GM19025 (cell line): ENCODE results near the gene RNF213.

Experiments used
- ATAC-seq: cut with Tn5 transposase; IDR thresholded peaks from one replicate; pipeline ENCODE4 v1.9.1; 2021; ENCODE audit warnings: mild to moderate bottlenecking, low read depth, moderate library complexity; ENCODE audit not compliant: unreplicated experiment

Gene RNF213

DNA sequence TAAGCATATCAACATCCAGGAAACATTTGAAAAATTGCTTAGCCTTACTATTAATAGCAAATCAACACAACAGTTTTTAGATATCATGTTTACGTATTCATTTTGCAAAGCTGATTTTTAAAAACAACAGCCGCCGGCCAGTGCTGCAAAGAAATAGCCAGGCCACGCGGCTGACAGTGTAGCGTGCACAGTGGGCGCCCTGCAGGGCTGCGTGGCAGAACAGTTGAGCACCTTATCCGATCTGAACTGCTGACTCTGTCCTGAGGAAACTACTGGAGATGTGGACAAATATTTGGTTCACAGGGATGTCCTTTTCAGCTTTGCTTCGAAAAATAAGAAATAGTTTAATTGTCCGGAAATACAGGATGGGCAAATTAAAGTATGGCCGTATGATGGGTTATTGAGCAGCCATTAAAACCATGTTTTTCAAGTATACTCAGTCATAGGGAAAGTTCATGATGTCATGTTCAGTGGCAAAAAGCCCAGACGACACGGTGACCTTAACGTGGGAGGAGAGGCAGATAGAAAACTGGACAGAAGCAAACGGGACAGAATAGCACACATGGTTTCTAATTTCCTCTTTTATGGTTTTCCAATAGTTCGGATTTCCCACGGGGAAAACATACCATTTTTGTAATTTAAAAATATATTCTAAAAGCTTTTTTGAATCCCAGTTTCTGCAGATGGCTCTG, 101.9 kb downstream of the RNF213 start:
- no peak for ATAC-seq

DNA sequence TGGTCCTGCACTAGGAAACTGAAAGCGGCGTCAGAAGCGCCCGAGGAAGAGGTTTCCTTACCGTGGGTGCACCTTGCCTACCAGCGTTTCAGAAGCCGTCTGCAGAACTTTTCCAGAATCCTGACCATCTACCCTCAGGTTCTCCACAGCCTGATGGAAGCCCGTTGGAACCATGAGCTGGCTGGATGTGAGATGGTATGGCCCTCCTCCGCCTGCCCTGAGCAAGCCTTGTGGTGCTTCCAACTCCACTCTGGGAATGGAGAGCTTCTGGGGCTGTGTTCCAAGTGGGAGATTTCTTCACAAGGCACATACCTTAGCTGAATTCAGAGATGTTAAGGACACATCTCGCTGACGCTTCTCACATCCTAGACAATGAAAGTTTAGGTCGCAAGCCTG, 102.5 kb downstream of the RNF213 start:
- ATAC-seq: no peak

DNA sequence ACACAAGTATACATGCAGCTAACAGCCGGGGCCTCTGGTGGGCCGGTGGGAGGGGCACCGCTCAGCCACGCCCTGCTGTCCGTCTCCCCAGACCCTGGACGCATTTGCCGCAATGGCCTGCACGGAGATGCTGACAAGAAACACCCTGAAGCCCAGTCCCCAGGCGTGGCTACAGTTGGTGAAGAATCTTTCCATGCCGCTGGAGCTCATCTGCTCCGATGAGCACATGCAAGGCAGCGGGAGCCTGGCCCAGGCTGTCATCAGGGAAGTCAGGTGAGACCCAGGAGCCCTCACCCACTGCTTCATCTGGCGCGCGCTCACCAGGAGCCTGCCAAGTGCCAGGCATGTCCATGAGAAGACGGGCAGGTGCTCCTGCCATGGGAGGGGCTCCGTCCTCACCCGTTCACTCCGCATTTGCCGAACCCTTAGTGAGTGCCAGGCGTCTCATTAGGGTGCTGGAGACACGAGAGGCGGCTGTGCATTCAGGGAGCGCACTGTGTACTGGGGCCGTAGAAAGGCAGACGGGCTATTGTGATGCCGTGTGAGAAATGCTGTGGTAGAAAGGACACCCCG, 103.0 kb downstream of the RNF213 start:
- no peak for ATAC-seq

DNA sequence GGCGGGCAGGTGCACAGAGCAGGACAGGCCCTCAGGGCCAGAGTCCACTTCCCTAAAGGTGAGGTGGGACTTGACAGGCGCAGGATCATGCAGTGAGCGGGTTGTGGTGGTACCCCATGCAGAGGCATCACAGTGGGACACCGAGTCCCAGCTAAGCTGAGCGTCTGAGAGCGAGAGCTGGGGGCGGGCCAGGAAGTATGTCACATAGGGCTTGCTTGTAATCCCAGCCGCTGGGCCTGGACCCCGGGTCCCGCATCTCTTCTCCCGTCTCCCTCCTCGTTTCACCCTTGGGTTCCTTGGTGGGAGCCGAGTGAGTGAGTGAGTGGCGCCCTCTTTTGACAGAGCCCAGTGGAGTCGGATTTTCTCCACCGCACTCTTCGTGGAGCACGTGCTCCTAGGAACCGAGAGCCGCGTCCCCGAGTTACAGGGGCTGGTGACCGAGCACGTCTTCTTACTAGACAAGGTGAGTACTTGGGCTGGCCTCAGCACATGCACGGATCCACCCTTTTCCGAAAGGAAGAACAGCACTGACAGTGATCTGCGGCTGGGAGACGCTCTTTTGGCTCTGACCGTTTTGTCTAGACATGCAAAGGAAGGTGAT, 103.5 kb downstream of the RNF213 start:
- ATAC-seq: no peak

DNA sequence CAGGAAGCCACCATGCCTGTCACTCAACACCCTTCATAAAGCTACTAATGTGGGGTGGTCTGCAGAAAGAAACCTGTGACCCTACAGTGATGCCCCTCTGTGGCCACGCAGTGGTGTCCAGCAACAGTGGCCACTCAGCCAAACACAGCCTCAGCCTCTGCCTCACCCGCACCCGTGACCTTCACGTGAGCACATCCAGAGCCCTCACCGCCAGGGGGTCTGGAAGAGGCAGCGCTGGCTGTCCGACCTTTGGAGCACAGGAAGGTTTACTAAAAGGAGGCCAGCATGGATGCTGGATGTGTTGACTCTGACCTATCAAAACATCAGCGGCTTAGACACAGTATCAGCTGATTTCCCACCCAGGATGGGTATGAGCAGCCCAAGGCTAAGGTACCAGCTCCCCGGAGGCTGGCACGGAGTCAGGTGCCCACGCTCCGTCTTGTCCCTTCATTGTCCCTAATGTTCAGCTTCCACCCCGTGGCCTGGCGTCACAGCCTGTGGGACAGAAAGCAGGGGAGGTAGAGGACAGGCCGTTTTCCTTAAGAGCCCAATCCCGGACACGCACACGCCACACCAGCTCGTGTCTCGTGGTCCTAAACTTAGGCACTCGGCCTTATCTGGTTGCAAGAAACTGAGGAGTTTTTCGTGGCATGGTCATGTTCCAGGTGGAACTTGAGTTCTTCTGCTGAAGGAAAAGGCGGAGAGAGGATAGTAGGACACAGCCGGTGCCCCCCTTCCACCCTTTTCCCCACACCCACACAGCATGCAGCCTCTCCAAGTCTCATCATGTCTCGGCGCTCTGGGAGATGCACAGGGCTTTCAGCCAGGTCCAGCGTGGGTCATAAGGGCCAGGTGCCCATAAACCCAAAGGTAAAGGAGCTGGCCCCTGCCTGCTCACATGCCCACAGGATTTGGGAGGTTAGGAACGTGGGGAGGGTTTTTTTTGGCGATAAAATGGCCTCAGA, 104.6 kb downstream of the RNF213 start:
- no peak for ATAC-seq

DNA sequence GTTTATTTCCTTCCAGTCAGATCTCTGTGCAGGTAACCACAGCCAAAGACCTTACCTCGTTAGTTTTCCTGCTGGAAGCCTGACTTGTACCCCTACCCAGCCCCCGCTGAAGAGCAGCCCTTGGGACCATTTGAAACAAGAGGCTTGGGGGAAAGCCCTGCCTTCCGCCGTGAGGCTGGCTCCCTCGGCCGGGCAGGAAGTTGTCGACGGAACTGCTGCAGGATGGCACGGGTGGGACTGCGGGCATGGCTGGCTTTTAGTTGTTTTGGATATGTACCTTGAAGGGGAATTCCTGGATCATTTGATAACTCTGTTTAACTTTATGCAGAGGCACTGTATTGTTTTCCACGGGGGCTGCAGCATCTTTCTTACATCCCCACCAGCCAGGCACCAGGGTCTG, 105.3 kb downstream of the RNF213 start:
- ATAC-seq: no peak

DNA sequence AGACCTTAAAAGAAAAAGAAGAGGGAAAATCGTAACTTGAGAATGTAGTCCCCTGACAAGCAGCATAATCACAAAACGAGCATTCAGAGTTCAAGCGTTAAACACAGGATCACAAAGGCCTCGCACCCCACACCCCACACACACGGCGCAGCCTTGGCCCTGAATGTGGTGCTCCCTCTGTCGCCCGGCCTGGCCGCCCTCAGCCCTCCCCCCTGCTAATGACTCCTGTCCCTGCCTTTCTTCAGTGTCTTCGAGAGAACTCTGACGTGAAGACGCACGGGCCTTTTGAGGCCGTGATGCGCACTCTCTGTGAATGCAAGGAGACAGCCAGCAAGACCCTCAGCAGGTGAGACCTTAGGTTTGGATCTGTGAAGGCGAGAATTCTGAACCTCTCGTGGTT, 106.9 kb downstream of the RNF213 start:
- no peak for ATAC-seq

DNA sequence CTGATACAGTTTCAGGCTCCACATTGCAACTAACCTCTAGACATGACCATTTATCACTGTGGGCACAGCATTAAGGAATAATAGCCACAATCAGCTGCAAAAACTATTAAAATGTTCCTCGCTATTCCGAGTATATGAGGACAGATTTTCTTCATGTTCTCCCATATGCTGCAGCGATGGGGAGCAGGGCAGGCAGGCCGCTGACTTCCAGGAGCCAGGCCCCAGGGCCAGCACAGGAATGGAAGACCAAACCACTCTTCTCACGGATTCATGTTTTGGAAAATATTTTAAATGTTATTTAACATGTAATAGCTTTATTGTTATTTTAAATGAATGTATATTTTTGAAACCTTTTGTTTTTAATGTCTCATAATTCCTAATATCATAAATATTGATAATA, 110.5 kb downstream of the RNF213 start:
- no peak for ATAC-seq

DNA sequence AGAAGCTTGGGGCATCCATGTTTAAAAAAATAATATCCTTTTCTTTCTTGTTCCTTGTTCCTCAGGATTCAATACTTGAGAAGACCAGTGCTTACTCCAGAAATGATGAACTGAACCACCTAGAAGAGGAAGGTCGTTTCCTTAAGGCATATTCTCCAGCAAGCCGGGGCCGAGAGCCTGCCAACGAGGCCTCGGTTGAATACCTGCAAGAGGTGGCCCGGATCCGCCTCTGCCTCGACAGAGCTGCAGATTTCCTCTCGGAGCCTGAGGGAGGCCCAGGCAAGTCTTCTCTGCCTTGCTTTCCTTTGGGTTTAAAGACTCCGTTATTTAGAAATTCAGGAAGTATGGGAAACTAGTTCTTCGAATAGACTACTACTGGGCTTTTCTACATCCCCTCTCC, 111.8 kb downstream of the RNF213 start:
- ATAC-seq: no peak

DNA sequence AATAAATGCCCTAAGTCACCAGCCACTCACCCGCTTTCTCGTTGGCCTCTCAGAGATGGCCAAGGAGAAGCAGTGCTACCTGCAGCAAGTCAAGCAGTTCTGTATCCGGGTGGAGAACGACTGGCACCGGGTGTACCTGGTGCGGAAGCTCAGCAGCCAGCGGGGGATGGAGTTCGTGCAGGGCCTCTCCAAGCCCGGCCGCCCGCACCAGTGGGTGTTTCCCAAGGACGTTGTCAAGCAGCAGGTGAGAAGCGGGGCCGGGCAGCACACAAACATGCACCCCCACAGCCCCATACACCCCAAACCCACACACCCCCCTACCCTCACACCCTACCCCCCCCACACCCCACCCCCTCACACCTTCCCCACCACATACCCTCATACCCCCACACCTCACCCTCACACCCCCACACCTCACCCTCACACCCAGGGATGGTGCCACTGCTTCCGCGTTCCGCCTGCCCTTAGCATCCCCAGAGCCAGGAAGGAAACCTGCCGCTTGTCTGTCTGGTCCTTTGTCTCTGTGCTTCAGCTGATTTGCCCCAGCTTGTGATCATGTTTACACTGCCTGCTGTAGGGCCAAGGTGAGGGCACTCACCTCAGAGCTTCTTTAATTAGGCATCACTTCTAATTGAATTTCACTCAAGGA, 112.4 kb downstream of the RNF213 start:
- no peak for ATAC-seq

DNA sequence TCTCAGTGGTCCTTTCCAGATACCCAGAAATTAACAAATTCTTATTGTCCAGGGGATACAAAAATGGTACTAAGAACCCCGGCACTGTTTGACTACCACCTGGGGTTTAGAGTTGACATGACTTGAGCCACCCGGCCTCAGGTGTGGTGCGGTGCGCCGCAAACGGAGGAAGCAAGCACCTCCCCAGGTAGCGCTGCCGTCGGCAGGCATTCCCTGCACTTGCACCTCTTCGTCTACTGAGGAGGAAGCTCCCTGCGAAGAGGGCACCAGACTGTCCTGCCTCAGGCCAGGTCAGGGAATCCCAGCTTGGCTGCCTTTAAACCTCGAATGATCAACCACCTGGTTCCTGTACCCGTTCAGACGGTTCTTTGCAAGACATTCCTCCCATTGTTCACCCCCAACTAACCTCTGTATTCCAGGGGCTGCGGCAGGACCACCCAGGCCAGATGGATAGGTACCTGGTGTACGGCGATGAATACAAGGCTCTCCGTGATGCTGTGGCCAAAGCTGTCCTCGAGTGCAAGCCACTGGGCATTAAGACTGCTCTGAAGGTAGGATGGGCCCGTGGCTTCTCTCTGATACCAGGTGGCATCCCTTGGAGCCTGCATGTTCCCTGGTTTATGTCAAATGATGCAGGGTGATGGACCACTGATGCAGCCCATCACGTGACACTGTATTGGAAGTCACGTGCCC, 113.5 kb downstream of the RNF213 start:
- no peak for ATAC-seq

DNA sequence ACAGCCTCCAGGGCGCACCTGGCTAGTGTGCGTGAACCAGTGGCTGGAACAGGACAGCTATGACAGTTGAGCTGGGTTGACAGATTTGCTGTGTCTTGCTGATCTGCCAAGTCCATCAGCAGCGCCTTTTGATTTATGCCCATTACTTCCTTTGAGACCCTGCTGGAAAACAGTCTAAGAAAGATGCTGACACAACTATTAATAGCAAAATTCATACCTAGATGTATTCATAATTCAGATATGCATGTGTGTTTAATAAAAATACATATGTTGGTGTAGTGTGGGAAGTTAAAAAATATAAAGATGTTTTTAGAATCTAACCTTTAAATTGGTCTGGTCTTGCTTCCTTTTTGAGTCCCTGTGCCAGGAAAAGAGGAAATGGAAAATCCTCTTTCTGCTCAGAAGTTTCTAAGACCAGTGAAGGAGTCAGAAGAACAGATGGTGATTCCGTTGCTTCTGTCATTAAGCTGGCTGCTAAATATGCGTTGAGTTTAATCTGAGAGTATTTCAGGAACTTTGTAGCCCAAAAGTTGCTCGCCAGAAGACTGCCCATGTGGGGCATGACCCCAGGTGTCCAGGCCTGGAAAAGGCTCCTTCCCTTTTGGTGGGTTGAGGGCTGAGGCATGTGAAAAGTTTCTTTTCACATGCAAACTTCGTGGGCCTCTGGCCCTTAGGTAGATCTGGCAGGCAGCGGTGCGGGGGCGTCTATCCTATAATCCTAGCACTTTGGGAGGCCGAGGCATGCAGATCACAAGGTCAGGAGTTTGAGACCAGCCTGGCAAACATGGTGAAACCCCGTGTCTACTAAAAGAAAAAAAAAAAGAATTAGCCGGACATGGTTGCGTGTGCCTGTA, 114.3 kb downstream of the RNF213 start:
- no peak for ATAC-seq

DNA sequence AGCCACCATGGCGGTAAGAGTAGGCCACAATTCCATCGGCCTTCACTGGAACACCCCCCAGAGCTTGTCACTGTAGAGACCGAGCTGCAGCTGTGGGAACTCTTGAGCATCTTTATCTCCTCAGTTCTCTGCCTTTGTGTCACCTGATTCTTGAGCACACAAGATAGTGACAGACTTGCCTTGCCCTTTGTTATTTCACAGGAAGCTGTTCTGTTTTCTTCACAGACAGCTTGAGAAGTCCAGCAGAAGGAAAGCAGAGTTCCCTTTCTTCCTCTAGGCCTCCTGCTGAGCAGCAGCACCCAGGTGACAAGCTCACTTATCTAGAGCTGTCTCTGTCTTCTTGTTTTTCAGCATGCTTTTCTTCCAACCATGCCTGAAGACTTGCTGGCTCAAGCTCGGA, 115.9 kb downstream of the RNF213 start:
- no peak for ATAC-seq

DNA sequence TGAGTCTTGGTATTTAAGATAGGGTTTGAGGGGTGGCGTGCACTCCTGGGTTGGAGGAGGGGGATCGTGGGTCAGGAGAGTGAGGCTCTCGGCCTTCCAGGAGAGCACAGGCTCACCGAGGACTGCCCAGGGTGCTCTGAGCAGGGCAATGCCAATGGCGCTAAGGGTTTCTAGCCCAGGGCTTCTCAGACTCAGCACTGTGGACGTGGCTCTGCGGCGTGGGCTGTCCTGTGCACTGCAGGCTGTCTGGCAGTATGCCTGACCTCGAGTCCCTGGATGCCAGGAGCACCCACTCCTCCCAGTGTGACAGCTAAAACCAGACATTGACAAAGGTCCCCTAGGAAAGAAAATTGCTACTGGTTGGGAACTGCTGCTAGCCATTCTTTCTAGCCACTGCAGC, 117.1 kb downstream of the RNF213 start:
- no peak for ATAC-seq

DNA sequence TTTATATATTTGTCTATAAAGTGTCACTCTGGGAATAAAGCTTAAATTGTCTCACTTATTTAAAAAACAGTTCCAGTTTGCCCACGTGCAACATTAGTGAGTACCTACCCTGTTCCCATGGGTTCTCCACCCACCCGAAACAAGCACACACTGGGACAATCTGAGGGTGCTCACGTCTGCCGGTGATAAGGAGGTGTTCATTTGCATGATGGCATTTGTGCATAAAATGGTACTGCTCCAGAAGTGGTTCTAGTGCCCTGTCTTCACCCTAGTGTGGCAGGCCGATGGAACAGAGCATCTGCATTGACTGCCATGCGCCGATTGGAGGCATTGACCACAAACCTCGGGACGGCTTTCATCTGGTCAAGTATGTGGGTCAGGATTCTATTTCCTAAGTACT, 118.7 kb downstream of the RNF213 start:
- ATAC-seq: no peak

DNA sequence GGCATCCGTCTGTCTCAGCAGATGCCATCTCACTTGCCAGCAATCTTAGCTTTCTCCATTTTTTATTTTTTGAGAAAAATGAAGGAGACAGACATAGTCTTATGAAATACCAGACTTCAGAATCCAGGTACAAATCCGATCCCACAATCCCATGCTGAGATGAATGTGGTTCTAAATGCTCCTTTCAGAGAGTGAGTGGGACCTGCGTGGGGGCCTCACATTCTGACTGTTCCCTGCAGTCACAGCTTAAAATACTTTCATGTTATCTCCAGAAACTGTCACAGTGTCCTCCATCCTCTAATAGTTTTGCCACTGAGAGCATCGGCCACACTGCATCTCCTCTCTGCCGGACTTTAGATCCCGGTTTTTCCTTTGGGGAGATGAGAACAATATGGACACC, 119.4 kb downstream of the RNF213 start:
- no peak for ATAC-seq

DNA sequence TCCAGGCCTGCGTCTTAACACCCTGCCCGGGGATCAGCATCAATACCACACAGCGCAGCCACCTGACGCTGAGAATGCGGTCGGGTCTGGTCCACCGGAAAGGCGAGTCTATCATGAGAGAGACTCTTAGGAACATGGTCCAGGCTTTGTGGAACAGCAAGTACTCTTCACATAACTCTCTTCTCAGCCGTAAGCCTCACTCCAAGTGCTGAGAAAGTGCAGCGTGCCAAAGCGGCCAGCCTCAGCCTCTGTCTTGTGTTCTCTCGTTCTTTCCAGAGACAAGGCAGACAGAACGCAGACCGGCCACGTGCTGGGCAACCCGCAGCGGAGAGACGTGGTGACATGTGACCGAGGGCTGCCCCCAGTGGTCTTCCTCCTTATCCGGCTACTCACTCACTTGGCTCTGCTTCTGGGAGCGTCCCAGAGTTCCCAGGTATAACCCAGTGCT, 119.9 kb downstream of the RNF213 start:
- ATAC-seq: no peak

DNA sequence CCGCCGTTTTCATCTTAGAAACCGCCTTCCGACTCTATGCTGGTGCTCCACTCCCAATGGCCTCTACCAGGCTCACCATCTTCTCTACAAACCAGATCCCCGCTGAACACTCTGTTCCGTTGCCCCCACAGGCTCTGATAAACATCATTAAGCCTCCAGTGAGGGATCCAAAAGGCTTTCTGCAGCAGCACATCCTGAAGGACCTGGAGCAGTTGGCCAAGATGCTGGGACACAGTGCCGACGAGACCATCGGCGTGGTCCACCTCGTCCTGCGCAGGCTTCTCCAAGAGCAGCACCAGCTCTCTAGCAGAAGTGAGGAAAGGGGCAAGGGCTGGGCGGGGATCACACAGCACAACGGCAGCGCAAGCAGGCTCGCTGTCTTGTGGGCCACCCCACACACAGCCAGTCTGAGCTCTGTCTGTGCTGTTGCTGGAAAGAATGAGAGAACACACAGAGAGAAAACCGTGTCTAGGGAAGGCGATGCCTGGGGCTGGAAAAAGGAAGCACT, 120.8 kb downstream of the RNF213 start:
- ATAC-seq: no peak

DNA sequence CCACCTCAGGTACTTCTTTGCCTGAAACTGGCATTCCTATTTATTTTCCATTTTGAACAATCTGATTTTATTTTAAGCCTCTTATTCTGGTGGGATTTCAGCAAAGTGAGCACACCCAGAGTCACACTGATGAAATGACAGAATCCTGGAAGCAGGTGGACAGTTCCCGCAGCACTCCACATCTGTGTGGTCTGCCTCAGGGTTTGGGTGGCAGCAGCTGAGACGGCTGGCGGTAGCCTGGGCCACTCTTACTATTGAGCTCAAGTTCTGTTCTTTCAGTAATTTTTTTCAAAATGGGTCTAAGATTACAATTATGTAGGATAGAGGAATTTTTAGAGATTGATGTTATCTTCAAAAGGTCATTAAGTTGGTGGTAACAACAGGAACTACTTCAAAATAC, 121.8 kb downstream of the RNF213 start:
- no peak for ATAC-seq
